GM18909 (cell line): ENCODE data around the gene SLC14A1.
A peak's percentile ranks its signal among the peaks of the same experiment; 100 is the strongest.

Experiments
- ATAC-seq: cut with Tn5 transposase; IDR thresholded peaks from one replicate; pipeline ENCODE4 v1.9.1; 2021; ENCODE audit warnings: mild to moderate bottlenecking; ENCODE audit not compliant: unreplicated experiment, poor library complexity

Gene SLC14A1

DNA sequence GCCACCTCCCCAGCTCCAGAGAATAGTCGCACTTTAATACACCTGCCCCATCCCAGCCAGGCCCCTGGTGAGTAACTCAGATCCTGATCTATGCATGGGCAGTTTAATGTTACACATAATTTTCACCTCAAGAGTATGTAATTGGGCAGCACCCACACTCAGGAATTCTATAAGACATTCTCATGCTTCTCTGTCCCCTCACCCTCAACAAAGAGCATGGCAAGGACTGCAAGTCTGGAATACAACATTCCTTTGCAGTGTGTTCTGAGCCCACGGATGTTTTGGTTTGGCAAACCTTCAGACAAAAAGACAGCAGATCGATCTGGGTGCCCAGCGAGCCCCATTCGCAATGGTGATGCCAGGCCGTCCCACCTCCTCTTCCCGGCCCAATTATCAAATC is 4.9 kb upstream of the SLC14A1 start:
- no peak for ATAC-seq

DNA sequence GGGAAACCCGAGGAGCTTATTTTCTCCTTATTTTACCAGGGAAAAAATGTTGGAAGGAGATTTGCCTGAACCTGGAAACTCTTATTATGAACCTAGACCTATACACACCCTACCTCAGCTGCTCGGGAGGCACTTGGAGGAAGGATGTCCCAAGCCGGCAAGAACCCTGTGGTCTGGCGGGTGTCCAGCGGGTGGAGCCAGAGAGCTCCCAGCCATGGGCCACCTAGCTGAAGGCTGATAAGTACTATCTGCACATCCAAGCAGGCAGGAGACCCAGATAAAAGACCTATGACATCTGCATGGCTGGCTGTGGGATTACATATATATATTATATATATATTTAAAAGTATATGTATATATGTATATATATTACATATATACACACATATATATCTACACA is 1.1 kb upstream of the SLC14A1 start:
- peak; percentile 94 for ATAC-seq

DNA sequence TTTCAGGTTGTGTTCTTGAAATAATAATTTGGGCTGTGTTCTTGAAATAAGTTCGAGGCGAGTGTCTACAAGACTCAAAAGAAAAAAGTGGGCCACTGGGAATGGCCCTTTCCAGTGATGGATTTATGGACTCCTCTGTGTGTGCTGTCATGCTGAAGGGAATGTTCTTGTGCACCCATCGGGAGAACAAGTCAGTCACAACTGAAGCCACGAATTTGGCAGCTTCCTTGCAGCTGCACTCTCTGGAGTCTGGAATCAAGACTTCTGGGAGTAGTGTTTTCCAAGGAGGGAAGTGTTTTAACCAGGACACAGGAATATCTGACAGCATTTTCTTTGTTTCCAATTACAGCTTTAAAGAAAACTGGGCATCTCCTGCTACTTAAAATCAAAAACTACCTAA is 620 bp downstream of the SLC14A1 start:
- ATAC-seq: no peak

DNA sequence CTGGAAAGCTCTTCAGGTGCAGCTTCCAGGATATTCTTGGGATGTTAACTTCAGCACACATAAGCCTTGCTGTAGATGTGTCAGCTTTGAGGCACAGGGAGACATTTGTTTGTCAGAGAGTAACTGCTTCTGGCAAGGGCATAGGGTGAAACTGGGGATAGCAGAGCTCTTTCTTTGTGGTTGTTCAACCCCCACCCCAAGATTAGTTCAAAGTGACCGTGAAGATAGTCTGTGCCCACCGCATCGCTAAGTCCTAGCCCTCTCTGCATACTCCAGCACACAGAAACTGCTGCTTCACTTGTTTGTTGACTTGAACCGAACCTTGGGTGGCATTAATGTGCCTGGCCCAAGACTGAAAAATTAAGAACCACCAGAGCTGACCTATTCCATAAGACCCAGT is 1.4 kb downstream of the SLC14A1 start:
- no peak for ATAC-seq

DNA sequence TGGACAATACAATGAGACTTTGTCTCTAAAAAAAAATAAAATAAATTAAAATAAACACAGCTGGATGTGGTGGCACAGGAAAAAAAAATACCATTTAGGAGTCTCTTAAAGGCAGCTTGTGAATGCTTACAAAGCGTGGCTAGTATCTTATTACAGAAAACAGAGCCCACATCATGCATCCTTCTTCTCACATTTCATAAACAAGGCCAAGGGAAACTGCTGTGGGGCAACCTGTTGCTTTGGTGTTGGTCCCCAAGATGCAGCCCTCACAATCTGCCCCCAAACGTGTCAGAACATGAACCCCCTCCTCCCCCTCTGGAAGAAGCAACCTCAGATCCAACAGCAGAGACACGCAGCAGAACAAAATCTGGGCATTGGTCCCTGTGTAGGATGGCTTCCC is 2.6 kb downstream of the SLC14A1 start:
- ATAC-seq: no peak

DNA sequence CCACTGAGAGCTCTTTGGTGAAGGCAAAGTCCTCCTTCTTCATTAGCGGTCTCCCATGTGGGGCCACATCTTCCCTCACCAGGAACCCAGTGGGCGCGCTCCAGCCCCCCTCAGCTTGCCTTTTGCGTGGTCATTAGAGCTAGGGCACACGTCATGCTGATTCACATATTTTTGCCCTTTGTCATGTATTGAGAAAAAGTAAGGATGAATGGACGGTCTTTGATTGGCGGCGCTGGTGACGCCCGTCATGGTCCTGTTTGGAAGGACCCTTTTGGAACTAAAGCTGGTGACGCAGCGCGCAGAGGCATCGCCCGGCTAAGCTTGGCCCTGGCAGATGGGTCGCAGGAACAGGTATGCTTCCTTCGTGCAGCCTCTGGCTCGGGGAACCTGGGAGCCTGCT is 3.1 kb downstream of the SLC14A1 start:
- ATAC-seq: no peak

DNA sequence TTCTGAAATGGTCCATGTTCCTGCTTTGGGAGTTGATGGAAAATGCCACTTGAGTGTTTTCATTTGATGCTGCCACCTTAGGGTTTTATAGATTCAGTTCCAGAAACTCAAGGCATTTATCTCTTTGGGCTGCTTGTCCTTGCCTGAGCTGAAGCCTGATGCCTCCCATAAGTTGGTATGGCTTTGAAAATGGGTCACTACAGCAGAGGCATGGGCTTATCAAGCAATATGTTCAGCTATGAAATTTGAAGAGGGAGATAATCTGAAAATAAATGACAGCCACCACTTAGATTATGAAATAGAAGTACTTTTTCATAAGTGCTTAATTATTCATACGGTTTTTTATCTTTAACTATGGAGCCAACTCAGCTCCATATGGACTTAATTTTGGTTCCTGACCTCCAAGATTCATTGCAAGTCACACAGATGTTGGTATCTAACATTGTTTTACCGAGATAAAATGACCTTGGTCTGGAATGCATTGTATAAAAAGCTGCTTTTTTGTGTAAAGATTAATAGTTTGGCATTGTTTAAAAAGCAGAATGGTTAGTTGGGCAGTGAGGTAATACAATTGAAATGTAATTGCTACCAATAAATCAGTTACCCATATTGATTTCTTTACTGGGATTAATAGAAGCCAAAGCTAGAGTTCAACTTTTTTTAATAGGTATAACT is 4.5 kb downstream of the SLC14A1 start:
- ATAC-seq: no peak

DNA sequence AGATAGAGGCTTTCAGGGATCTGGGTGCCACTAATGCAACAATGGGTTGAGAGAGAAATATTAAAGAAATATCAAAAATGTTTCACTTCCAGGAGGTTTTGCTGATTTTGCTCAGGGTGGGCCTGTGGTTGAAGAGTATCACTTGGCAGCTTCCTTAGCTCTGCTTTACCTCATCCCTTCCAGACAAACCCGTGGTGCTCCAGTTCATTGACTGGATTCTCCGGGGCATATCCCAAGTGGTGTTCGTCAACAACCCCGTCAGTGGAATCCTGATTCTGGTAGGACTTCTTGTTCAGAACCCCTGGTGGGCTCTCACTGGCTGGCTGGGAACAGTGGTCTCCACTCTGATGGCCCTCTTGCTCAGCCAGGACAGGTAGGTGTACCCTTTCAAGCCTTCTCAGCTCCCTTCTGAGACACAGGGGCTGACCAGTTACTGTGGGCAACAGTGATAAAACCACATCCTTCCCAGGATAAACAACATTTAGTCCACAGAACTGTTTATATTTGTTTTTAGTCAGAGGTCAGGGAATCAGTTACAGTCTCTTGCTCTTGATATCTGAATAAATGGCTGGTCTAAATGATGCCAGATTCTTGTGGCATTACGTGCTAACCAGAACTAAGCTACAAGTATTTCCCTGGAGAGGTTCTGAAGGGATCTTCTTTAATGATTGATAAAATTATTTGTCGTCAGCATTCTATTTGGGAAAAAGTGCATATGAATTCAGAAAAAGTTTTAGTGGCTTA is 7.0 kb downstream of the SLC14A1 start:
- ATAC-seq: no peak

DNA sequence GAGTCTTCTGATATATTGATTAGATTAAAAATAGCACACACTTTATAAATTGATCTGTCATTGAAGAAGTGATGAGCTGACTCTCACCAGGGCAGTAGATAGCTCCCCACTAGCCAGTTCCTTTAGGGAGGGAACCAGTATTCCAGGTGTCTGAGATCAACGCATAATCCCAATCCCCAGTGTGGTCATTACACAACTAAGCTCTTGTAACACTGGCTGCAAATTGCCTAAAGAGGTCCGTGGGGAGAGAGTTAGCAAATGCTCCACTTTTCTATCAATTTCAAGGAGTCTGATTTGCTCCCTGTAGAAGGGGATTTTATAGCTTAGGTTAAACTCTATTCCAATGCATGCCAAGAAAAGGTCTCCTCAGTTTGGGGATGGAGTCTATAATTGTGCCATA is 7.7 kb downstream of the SLC14A1 start:
- ATAC-seq: no peak

DNA sequence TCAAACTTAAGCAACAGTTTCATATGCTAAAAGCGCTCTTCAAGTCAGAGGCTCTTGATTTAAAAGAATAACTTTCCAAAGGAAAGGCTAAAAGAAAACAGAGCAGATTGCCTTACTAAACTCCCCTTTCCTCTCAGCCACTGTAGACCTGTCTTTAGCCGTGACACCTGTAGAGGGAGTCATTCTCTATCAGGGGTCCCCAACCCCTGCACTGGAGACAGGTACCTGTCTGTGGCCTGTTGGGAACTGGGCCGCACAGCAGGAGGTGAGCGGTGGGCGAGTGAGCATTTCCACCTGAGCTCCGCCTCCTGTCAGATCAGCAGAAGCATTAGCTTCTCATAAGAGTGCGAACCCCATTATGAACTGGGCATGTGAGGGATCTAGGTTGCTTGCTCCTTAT is 9.6 kb downstream of the SLC14A1 start:
- ATAC-seq: no peak

DNA sequence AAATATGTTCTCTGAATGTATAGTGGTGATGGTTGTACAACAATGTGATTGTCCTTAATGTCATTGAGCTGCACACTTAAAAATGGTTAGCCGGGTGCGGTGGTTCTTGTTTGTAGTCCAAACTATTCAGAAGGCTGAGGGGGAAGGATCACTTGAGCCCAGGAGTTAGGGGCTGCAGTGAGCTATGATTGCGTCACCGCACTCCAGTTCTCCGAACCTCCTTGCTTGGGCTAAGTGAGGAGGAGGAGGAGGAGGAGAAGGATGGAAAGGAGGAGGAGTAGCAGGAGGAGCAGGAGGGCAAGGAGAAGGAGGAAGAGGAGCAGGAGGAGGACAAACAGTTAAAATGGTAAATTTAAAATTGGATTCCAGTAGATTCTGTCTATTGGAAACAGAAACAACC is 10.5 kb downstream of the SLC14A1 start:
- ATAC-seq: no peak

DNA sequence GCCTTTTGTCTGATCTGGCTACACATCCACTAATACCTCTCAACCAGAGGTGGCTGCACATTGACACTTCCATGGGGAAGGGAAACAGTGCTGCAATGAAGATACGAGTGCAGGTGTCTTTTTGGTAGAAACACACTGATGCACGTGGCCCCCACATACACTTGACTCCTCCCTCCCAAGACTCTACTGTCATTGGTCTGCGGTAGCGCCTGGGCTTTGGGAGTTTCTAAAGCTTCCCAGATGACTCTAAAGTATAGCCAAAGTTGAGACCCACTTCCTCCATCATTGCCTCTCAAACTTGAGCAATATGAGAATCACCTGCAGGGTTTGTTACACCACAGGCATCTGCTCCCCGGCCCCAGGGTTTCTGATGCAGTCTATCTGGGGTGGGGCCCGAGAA is 11.0 kb downstream of the SLC14A1 start:
- no peak for ATAC-seq

DNA sequence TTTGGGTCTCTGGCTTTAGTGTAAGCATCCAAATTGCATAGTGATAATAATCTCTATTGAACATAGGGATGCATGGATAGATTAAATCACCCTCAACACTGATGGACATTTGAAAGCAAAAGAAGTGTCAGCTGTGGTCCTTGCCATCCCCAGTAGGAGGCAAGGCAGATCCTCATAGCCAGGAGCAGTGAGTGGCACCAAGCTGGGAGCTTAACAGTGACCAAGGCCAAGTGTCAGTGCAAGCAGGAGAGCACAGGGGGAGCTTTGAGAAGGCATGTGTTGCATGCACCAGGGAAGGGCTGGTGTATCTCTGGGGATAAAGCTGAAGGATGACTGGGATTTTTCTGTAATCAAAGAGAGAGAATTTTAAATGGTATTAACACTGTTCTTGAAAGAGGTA is 14.7 kb downstream of the SLC14A1 start:
- no peak for ATAC-seq

DNA sequence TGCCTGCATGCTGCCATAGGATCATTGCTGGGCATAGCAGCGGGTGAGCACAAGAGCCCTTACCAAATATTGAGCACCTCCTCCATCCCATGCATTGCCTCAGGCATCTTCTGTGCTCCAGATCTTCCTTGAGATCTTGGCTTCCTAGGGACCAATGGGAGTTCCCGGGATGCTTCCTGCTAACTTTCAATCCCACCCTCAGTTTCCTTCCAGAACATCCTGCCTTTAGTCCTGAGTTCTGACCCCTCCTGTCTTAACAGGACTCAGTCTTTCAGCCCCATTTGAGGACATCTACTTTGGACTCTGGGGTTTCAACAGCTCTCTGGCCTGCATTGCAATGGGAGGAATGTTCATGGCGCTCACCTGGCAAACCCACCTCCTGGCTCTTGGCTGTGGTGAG is 15.3 kb downstream of the SLC14A1 start:
- no peak for ATAC-seq

DNA sequence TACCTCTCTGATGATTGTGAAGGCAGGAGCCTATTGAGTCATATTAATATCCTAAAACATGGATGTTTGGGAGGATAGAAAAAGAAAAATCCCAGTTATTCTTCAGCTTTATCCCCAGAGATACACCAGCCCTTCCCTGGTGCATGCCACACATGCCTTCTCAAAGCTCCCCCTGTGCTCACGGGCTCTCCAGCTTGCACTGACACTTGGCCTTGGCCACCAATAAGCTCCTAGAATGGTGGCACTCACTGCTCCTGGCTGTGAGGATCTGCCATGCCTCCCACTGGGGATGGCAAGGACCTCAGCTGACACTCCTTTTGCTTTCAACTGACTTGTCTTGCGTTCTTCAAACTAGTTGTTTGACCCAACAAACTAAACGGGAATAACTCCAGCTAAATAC is 15.9 kb downstream of the SLC14A1 start:
- ATAC-seq: no peak

DNA sequence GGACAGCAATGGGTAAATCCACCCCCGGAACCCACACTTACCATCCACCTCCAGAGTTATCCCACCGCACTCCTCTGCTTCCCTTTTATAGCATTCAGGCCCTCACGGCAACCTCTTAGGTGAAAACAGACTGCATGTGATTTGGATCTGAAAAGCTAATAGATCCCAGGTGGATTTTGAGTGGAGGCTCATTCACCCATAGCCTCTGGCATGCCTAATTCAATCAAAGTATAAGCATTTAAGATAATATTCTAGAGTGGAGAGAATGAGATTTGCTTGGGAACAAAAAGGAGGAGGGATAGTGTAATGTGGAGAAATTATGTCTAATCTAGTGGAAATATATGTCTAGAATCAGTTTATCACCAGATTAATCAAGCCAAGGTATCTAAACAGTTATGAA is 17.1 kb downstream of the SLC14A1 start:
- no peak for ATAC-seq

DNA sequence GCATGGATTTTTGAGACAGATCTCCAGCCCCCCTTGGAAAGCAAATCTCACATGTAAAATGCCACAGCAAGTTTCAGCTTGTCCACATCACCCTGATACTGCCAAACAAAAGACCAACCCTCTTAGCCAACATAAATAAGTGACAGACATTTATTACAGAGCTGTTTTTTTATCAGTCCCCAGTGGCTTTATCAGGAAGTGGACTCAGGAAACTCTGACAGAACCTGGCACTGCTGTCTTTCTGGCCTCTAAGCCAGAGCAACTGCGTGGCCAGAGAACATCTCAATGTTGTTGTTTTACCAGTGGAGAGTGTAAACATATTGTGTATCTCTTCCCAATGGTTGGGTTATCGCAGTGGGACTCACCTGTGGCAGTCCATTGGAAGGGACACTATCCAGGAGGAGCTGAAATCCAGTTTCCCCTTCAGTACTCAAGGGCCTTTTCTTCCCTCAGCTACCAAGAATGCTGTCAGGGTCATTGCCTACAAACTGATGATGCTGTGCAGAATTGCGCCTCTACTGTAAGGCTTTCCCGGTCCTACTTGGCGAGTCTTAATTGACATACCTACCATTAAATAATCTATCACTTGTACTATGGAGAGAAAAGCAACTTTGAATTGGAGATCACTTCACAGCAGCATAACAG is 22.0 kb downstream of the SLC14A1 start:
- ATAC-seq: no peak

DNA sequence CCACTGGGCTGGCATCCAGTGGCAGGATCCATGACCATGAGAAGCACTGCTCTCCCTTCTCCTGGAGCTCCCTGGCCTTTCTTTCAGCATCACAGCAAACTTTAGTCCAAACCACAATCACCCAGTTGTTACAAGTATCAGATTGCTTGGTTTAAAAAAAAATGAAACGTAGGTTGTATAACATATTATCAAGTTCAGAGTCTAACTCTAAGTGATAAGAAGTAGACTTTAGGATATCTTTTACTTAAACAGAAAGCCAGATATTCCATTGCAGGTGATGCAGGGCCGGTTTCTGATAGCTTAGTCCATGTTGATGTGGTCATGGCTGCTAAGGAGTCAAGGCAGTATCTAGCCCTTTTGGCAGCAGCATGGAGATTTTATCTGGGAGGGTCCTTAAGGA is 24.5 kb downstream of the SLC14A1 start:
- ATAC-seq: no peak

DNA sequence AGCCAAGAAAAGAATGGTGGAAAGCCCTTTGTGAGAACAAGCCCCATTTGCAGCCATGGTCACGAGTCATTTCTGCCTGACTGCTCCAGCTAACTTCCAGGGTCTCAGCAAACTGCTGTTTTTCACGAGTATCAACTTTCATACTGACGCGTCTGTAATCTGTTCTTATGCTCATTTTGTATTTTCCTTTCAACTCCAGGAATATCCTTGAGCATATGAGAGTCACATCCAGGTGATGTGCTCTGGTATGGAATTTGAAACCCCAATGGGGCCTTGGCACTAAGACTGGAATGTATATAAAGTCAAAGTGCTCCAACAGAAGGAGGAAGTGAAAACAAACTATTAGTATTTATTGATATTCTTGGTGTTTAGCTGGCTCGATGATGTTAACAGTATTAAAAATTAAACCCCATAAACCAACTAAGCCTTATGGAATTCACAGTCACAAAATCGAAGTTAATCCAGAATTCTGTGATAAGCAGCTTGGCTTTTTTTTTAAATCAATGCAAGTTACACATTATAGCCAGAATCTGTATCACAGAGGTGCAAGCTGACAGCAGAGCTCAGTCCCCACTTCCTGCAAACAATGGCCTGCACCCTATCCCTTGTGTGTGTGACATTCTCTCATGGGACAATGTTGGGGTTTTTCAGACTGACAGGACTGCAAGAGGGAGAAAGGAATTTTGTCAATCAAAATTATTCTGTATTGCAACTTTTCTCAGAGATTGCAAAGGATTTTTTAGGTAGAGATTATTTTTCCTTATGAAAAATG is 26.1 kb downstream of the SLC14A1 start:
- ATAC-seq: peak; percentile 78

DNA sequence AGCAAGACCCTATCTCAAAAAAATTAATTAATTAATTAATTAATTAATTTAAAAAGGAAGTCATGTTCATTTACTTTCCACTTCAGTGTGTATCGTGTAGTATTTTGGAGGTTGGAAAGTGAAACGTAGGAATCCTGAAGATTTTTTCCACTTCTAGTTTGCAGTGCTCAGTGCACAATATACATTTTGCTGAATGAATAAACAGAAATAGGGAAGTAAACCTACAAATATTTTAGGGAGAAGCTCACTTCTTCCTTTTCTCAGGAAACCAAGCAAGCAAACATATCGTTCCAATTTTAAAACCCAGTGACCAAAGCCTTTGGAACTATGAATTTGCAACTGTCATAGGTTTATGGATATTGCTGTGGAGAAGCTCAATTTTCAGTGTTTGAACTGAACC is 27.8 kb downstream of the SLC14A1 start:
- no peak for ATAC-seq

DNA sequence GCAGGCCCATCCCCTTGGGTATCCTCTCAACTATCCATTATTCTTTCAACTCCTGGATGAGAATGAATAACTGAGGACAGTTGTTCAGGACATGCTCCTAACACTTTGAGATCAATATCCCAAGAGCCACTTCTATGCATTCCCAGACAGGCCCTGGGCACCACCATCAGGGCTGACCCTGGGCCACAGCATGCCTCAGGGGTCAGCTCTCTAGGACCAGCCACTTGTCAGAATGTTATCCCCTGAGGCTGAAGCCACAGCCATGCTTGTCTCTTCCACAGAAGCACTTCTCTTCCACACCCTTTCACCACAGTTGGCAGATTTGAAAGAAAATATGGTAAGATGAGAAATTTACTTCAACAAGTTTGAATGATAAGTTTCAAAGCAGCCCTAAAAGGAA is 28.7 kb downstream of the SLC14A1 start:
- no peak for ATAC-seq
